ENCODE results near the gene SNCB. TPM values are rescaled to one million over a fixed set of nuclear protein-coding genes. Genes with fewer than 3 reads are reported as not detected.

The SNCB gene
- total RNA-seq, 2 experiments from 2014 or later = not detected

DNA sequence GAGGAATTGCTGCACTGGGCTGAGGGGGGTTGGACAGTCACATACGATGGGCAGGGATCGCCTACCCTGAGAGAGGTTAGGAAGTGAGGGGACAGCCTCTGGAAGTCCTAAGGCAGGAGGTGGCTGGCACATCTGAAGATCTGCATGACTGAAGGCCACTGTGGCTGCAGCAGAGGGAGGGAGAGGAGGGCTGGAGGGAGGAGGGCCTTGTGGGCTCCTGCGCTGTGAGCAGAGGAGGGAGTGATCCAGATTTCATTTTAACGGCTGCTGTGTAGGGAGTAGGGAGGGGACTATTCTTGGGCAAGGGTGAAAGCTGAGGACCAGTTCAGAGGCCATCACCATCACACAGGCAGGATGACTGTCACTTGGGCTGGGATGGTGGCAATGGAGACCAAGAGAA lies 7.2 kb upstream of the SNCB start:
- ChIA-PET POLR2A (interaction anchor here (1.0 kb wide), 1 partner anchor 9 kb away, joined by 6 read pairs; the partner anchor contains the start of gene TSPAN17), CTCF (interaction anchor here (0.6 kb wide), 1 partner anchor 166 kb away, joined by 3 read pairs; no protein-coding TSS in a partner anchor)
- Mint-ChIP-seq H3K27me3 (peaks cover 37% of the 10 kb centered on the region), H3K4me1 (no peaks in the 10 kb centered on the region), H3K36me3 (ENCODE audit: low read depth) (no peaks in the 10 kb centered on the region), H3K9me3 (no peaks in the 10 kb centered on the region), H3K4me3 (no peak overlapping the region), H3K27ac (no peak overlapping the region)
- DNase-seq = no peak

- Mint-ChIP-seq H3K9me3 (no peaks in the 10 kb centered on the region), H3K4me3 (no peak overlapping the region), H3K36me3 (ENCODE audit: low read depth) (no peaks in the 10 kb centered on the region), H3K4me1 (no peaks in the 10 kb centered on the region), H3K27me3 (peaks cover 46% of the 10 kb centered on the region), H3K27ac (no peak overlapping the region)
- POLR2A ChIA-PET = interaction anchor here (1.6 kb wide), 1 partner anchor 11 kb away, joined by 6 read pairs; the partner anchor contains the start of gene TSPAN17
- CTCF ChIA-PET = no interaction called here
- no peak for DNase-seq
Observed at GRCh38 chr5:176636426-176636825, 6.1 kb upstream of the SNCB start.

DNA sequence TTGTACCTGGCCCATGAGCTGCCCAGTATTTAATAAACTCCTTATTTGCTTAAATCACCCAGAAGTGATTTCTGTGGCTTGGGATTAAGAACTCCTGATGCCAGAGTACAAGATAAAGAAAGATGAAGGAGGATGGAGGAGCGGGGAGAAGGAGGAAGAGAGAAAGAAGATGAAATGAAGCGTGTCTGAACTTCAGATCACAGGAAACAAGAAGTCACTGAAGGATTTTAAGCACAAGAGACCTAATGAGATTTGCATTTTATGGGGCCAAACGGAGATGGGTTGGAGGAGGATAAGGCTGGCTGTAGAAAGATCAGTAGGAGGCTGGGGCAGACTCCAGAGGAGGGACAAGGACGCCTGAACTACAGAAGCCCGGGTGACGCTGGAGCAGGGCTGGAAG lies 3.3 kb upstream of the SNCB start:
- H3K4me1 Mint-ChIP-seq = peaks cover 9% of the 10 kb centered on the region
- H3K9me3 Mint-ChIP-seq = no peaks in the 10 kb centered on the region
- no peak for DNase-seq
- ChIA-PET CTCF (interaction anchor here (1.1 to 1.3 kb wide), 2 partner anchors 27 kb away, joined by 4 to 7 read pairs; no protein-coding TSS in a partner anchor), POLR2A (interaction anchor here (1.6 kb wide), 1 partner anchor 13 kb away, joined by 7 read pairs; the partner anchor contains the start of gene TSPAN17)
- H3K36me3 Mint-ChIP-seq (ENCODE audit: low read depth) = no peaks in the 10 kb centered on the region
- H3K27ac Mint-ChIP-seq = no peak overlapping the region
- no peak overlapping the region for H3K4me3 Mint-ChIP-seq
- peaks cover 69% of the 10 kb centered on the region for H3K27me3 Mint-ChIP-seq

- Mint-ChIP-seq H3K27ac (no peak overlapping the region), H3K4me3 (no peak overlapping the region), H3K9me3 (no peaks in the 10 kb centered on the region), H3K4me1 (peaks cover 12% of the 10 kb centered on the region), H3K36me3 (ENCODE audit: low read depth) (no peaks in the 10 kb centered on the region), H3K27me3 (peaks cover 72% of the 10 kb centered on the region)
- POLR2A ChIA-PET = interaction anchor here (1.6 kb wide), 1 partner anchor 14 kb away, joined by 7 read pairs; the partner anchor contains the start of gene TSPAN17
- DNase-seq = no peak
- CTCF ChIA-PET = interaction anchor here (1.3 kb wide), 1 partner anchor 28 kb away, joined by 4 read pairs; no protein-coding TSS in a partner anchor
Observed at GRCh38 chr5:176632745-176633144, 2.4 kb upstream of the SNCB start.

GRCh38 chr5:176631383-176632200 lies 1.3 kb upstream of the SNCB start:
- Mint-ChIP-seq H3K4me3 (no peak overlapping the region), H3K27me3 (peaks cover 77% of the 10 kb centered on the region), H3K36me3 (ENCODE audit: low read depth) (no peaks in the 10 kb centered on the region), H3K4me1 (peaks cover 12% of the 10 kb centered on the region), H3K9me3 (no peaks in the 10 kb centered on the region), H3K27ac (no peak overlapping the region)
- DNase-seq = no peak
- CTCF ChIA-PET = interaction anchor here (0.7 kb wide), 2 partner anchors 36 to 505 kb away, joined by 3 read pairs; no protein-coding TSS in a partner anchor
- POLR2A ChIA-PET = interaction anchor here (1.2 kb wide), 1 partner anchor 15 kb away, joined by 6 read pairs; no protein-coding TSS in a partner anchor

- no peak overlapping the region for H3K4me3 Mint-ChIP-seq
Observed at GRCh38 chr5:176630681-176631222, 418 bp upstream of the SNCB start.

GRCh38 chr5:176629317-176629852 lies 949 bp downstream of the SNCB start:
- no peak for DNase-seq
- Mint-ChIP-seq H3K27ac (no peak overlapping the region), H3K36me3 (ENCODE audit: low read depth) (no peaks in the 10 kb centered on the region), H3K4me3 (no peak overlapping the region), H3K4me1 (peaks cover 12% of the 10 kb centered on the region), H3K9me3 (no peaks in the 10 kb centered on the region), H3K27me3 (peaks cover 75% of the 10 kb centered on the region)
- POLR2A ChIA-PET = interaction anchor here (1.1 kb wide), 1 partner anchor 17 kb away, joined by 3 read pairs; no protein-coding TSS in a partner anchor
- CTCF ChIA-PET = interaction anchor here (1.1 to 1.9 kb wide), 2 partner anchors 24 to 31 kb away, joined by 4 to 6 read pairs; no protein-coding TSS in a partner anchor

More at GRCh38 chr5:176630681-176631222, 418 bp upstream of the SNCB start:
- Mint-ChIP-seq H3K9me3 (no peaks in the 10 kb centered on the region), H3K36me3 (ENCODE audit: low read depth) (no peaks in the 10 kb centered on the region), H3K4me1 (peaks cover 12% of the 10 kb centered on the region), H3K27ac (no peak overlapping the region), H3K27me3 (peaks cover 78% of the 10 kb centered on the region)
- no peak for DNase-seq
- ChIA-PET POLR2A (interaction anchor here (1.2 kb wide), 1 partner anchor 16 kb away, joined by 6 read pairs; no protein-coding TSS in a partner anchor), CTCF (interaction anchor here (0.5 to 1.9 kb wide), 5 partner anchors 30 to 183 kb away, joined by 3 to 7 read pairs (median 4); partner anchors contain the start of gene FAF2)

DNA sequence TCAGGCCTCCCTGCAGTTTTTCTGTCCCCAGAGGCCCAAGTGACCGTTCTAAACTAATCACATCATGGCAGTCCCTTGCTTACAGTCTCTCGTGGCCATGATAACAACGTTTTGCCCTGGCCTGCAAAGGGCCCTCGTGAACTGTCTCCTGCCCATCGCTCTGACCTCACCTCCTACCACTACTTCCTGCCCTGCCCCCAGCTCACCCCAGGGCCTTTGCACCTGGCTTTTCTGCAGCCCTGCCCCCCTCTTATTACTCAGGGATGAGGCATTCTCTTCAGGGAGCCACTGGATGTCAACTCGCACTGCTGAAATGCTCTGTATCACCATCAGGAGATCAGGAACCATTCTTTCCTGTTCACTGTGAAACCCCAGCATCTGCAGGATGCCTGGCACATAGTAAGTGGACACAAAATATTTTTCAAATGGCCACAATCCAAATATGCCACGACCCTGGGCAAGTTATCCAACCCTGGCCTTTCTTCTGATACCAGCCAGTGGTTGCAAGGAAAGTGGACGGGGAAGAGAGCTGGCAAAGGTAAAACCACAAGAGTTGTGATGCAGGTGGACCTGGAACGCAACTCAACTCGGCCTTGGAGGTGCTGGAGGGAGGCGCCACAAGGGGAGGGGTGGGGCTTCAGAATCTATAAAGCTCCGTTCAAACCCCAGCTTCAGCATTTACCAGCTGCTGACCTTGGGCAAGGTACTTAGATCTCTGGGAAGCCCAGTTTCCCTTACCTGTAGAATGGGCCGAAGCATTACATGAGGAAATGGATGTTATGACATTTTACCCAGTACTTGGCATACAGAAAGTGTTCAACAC lies 1.7 kb downstream of the SNCB start:
- Mint-ChIP-seq H3K27me3 (peaks cover 72% of the 10 kb centered on the region), H3K36me3 (ENCODE audit: low read depth) (no peaks in the 10 kb centered on the region), H3K9me3 (no peaks in the 10 kb centered on the region), H3K4me3 (no peak overlapping the region), H3K27ac (no peak overlapping the region), H3K4me1 (peaks cover 12% of the 10 kb centered on the region)
- ChIA-PET POLR2A (no interaction called here), CTCF (interaction anchor here (0.6 to 1.9 kb wide), 3 partner anchors 24 to 32 kb away, joined by 3 to 6 read pairs (median 4); no protein-coding TSS in a partner anchor)
- no peak for DNase-seq

DNA sequence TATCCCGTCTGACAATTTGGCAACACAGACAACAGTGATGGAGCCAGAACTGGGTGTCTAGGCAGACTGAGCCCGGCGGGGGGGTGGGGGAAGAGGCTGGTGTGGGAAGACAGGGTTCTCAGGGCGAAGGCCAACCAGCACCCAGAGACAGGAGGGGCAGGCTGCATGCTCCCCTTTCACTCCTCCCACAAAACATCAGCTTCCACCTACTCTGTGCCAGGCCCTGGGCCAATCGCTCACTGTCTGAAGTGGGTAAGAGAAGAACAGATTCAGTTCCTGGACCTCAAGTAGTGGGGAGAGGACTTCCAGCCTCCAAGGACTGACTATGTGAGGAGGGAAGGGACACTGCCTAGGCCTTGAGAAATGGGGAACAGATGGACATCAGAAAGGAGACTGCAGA lies 2.8 kb downstream of the SNCB start:
- no peak overlapping the region for H3K27ac Mint-ChIP-seq
- H3K27me3 Mint-ChIP-seq = peaks cover 65% of the 10 kb centered on the region
- ChIA-PET CTCF (no interaction called here), POLR2A (no interaction called here)
- H3K4me1 Mint-ChIP-seq = peaks cover 12% of the 10 kb centered on the region
- no peaks in the 10 kb centered on the region for H3K9me3 Mint-ChIP-seq
- DNase-seq = no peak
- no peak overlapping the region for H3K4me3 Mint-ChIP-seq
- no peaks in the 10 kb centered on the region for H3K36me3 Mint-ChIP-seq (ENCODE audit: low read depth)

DNA sequence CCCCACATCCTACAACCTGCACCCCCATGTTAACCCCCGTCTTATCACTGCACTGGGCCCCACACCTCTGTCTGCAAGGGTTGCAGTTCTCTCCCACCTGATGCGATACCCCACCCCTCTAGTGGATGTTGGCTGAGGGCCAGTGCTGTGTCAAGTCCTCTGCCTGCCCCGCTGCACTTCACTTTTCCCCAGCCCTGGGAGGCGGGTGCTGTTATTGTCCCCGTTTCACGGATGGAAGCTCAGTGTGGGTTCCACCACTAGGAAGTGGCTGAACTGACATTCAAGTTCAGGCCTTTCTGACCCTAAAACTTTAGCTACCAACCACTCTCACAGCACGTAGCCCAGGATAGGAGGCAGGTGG lies 3.5 kb downstream of the SNCB start:
- Mint-ChIP-seq H3K27ac (no peak overlapping the region), H3K4me1 (peaks cover 12% of the 10 kb centered on the region), H3K27me3 (peaks cover 64% of the 10 kb centered on the region), H3K4me3 (no peak overlapping the region), H3K36me3 (ENCODE audit: low read depth) (no peaks in the 10 kb centered on the region), H3K9me3 (no peaks in the 10 kb centered on the region)
- ChIA-PET POLR2A (no interaction called here), CTCF (no interaction called here)
- no peak for DNase-seq

GRCh38 chr5:176625966-176626875 lies 4.1 kb downstream of the SNCB start:
- H3K4me1 Mint-ChIP-seq = peaks cover 12% of the 10 kb centered on the region
- no peak overlapping the region for H3K27ac Mint-ChIP-seq
- H3K27me3 Mint-ChIP-seq = peaks cover 63% of the 10 kb centered on the region
- H3K36me3 Mint-ChIP-seq (ENCODE audit: low read depth) = no peaks in the 10 kb centered on the region
- POLR2A ChIA-PET = no interaction called here
- CTCF ChIA-PET = no interaction called here
- H3K4me3 Mint-ChIP-seq = no peak overlapping the region
- DNase-seq = no peak
- H3K9me3 Mint-ChIP-seq = no peaks in the 10 kb centered on the region
